ENCODE data around the gene MACROD2. TPM values are rescaled to one million over a fixed set of nuclear protein-coding genes. Genes with fewer than 3 reads are reported as not detected.
A peak's percentile ranks its signal among the peaks of the same experiment; 100 is the strongest.

The MACROD2 gene
- total RNA-seq, 1 experiment from 2014 or later = 3.1 TPM

DNA sequence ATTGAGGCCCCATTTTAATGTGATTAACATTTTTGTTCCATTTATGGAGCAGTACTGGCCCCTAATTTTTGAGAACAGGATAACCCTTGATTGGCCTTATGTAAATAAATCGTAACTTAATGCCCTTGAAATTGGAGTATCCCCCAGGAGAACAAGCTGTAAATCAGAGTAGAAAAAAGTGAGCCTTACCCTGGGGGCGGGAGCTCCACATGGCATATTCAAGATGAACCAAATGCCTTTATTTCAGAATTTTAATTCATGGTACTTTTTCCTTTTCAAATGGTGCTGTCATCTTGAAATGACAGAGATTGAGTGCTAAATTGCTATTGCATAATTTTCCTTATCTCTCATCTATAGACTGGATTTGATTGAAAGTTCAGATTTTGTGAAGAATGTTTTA is 1151.6 kb downstream of the MACROD2 start:
- DNase-seq (ENCODE audit: unreplicated experiment) = no peak
- Mint-ChIP-seq H3K27ac (ENCODE audit: low read depth, unreplicated experiment) (no peak overlapping the region), H3K4me3 (ENCODE audit: unreplicated experiment) (no peak overlapping the region), H3K27me3 (ENCODE audit: insufficient read depth, unreplicated experiment) (no peaks in the 10 kb centered on the region), H3K36me3 (ENCODE audit: insufficient read depth, unreplicated experiment) (no peaks in the 10 kb centered on the region), H3K9me3 (ENCODE audit: unreplicated experiment) (no peaks in the 10 kb centered on the region), H3K4me1 (ENCODE audit: insufficient read depth, unreplicated experiment) (no peaks in the 10 kb centered on the region)
- BruUV-seq (replicated peaks) = no TSS peak
- ChIA-PET POLR2A (interaction anchor here (0.6 kb wide), 1 partner anchor 108 kb away, joined by 3 read pairs; no protein-coding TSS in a partner anchor), CTCF (interaction anchor here (0.6 to 0.8 kb wide), 2 partner anchors 93 to 96 kb away, joined by 3 read pairs; no protein-coding TSS in a partner anchor)
- intact Hi-C loops (cut with micrococcal nuclease) = no loop called here
- TF ChIP-seq, protein P1, sequence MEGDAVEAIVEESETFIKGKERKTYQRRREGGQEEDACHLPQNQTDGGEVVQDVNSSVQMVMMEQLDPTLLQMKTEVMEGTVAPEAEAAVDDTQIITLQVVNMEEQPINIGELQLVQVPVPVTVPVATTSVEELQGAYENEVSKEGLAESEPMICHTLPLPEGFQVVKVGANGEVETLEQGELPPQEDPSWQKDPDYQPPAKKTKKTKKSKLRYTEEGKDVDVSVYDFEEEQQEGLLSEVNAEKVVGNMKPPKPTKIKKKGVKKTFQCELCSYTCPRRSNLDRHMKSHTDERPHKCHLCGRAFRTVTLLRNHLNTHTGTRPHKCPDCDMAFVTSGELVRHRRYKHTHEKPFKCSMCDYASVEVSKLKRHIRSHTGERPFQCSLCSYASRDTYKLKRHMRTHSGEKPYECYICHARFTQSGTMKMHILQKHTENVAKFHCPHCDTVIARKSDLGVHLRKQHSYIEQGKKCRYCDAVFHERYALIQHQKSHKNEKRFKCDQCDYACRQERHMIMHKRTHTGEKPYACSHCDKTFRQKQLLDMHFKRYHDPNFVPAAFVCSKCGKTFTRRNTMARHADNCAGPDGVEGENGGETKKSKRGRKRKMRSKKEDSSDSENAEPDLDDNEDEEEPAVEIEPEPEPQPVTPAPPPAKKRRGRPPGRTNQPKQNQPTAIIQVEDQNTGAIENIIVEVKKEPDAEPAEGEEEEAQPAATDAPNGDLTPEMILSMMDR (IDR thresholded peaks at IDR 0.05; ENCODE audit: unreplicated experiment) = no peak

DNA sequence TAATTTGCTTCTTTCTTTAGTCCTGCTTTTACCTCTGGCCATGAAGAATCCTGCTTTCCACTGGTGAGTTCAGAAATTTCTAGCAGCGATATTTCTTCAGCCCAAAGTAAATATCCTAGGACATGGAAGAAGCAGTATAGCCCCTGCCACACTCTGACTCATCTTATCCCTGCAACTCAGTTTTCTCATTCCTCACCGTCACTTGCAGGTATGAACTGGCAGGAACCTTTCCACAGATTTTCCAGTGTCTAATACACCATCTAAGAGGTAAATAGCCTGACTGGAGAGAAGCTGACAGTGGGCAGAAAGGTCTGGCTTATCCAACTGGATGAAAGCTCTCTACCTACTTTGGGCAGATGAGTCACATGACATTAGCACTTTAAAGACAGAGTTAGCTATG is 1158.8 kb downstream of the MACROD2 start:
- no peak overlapping the region for H3K27ac Mint-ChIP-seq (ENCODE audit: low read depth, unreplicated experiment)
- CTCF ChIA-PET = interaction anchor here (0.7 kb wide), 1 partner anchor 83 kb away, joined by 3 read pairs; no protein-coding TSS in a partner anchor

DNA sequence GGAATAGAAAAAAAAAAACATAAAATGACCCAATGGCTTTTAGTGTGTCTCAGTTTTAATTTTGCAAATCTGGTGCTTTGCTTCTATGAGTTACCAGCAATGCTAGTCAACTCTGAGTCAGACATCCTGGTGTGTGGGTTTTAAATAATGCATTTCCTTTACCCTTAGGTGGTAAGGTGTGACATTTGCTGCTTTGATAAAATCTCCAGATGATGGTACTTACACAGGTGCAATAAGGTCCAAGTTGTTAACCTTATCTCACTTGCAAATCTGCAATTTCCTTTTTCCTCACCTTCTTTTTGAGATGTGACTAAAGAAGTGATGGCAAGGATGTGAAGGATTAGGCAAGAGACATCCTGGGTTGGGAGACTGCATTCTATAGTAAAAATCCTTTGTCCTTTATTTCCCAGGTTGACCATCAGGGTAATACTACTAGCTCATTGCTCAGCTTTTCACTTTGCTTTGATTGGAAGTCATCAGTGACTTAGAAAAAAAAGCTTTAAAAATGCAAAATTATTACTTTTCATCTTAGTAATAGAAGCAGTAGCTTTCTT is 1160.6 kb downstream of the MACROD2 start:
- no TSS peak for BruUV-seq (replicated peaks)
- intact Hi-C loops (cut with micrococcal nuclease) = no loop called here
- POLR2A ChIA-PET = interaction anchor here (0.9 kb wide), 1 partner anchor 16 kb away, joined by 5 read pairs; no protein-coding TSS in a partner anchor
- peak; percentile 32 for DNase-seq (ENCODE audit: unreplicated experiment)
- Mint-ChIP-seq H3K4me1 (ENCODE audit: insufficient read depth, unreplicated experiment) (peaks cover 11% of the 10 kb centered on the region), H3K36me3 (ENCODE audit: insufficient read depth, unreplicated experiment) (no peaks in the 10 kb centered on the region), H3K27me3 (ENCODE audit: insufficient read depth, unreplicated experiment) (no peaks in the 10 kb centered on the region), H3K27ac (ENCODE audit: low read depth, unreplicated experiment) (peak overlapping the region; percentile 9), H3K4me3 (ENCODE audit: unreplicated experiment) (no peak overlapping the region), H3K9me3 (ENCODE audit: unreplicated experiment) (no peaks in the 10 kb centered on the region)
- CTCF ChIA-PET = interaction anchor here (0.6 to 1.0 kb wide), 3 partner anchors 175 to 511 kb away, joined by 3 to 4 read pairs (median 3); no protein-coding TSS in a partner anchor
- TF ChIP-seq, protein P1 (IDR thresholded peaks at IDR 0.05; ENCODE audit: unreplicated experiment) = no peak

More for the DNA sequence above, 1158.8 kb downstream of the MACROD2 start:
- no TSS peak for BruUV-seq (replicated peaks)
- no peaks in the 10 kb centered on the region for H3K27me3 Mint-ChIP-seq (ENCODE audit: insufficient read depth, unreplicated experiment)
- TF ChIP-seq, protein P1 (IDR thresholded peaks at IDR 0.05; ENCODE audit: unreplicated experiment) = no peak
- POLR2A ChIA-PET = no interaction called here
- intact Hi-C loops (cut with micrococcal nuclease) = no loop called here
- H3K36me3 Mint-ChIP-seq (ENCODE audit: insufficient read depth, unreplicated experiment) = no peaks in the 10 kb centered on the region
- no peak overlapping the region for H3K4me3 Mint-ChIP-seq (ENCODE audit: unreplicated experiment)
- DNase-seq (ENCODE audit: unreplicated experiment) = peak; percentile 35
- no peaks in the 10 kb centered on the region for H3K9me3 Mint-ChIP-seq (ENCODE audit: unreplicated experiment)
- peaks cover 11% of the 10 kb centered on the region for H3K4me1 Mint-ChIP-seq (ENCODE audit: insufficient read depth, unreplicated experiment)

DNA sequence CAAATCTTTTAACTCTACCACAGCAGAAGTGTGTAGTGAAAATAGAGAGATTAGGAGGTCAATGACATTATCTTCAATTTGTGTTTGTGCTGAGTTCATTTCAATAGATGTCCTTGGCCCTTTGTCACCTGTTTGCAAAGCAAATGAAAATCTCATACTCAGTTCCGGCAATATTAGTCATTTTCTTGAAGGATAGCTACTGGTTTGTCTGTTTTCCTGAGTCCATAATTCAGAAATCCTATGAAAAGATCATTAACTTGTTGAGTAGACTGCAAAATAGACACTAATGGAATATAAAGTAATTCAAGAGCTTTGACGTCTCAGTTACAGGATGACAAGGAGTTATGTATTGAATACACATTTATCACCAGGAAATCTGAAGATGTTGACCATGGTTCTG is 1163.2 kb downstream of the MACROD2 start:
- TF ChIP-seq, protein P1 (IDR thresholded peaks at IDR 0.05; ENCODE audit: unreplicated experiment) = no peak
- CTCF ChIA-PET = interaction anchor here (0.5 kb wide), 1 partner anchor 1357 kb away, joined by 3 read pairs; no protein-coding TSS in a partner anchor
- intact Hi-C loops (cut with micrococcal nuclease) = no loop called here
- Mint-ChIP-seq H3K4me3 (ENCODE audit: unreplicated experiment) (no peak overlapping the region), H3K4me1 (ENCODE audit: insufficient read depth, unreplicated experiment) (peaks cover 11% of the 10 kb centered on the region), H3K36me3 (ENCODE audit: insufficient read depth, unreplicated experiment) (no peaks in the 10 kb centered on the region), H3K9me3 (ENCODE audit: unreplicated experiment) (peaks cover 7% of the 10 kb centered on the region), H3K27ac (ENCODE audit: low read depth, unreplicated experiment) (no peak overlapping the region), H3K27me3 (ENCODE audit: insufficient read depth, unreplicated experiment) (no peaks in the 10 kb centered on the region)
- DNase-seq (ENCODE audit: unreplicated experiment) = no peak
- no TSS peak for BruUV-seq (replicated peaks)
- POLR2A ChIA-PET = no interaction called here

Data from MCF 10A (cell line).